Right cardiac atrium (tissue), 5 donors: ENCODE data around the gene UAP1. TPM values are rescaled to one million over a fixed set of nuclear protein-coding genes. Genes with fewer than 3 reads are reported as not detected.
"Not testable (repeated sequence)": the region's sequence is repeated elsewhere in the genome, so short reads cannot be mapped to it uniquely, and the experiment has no call there.

Experiments
- ATAC-seq, 2 donors: fragments of 200-7000 bp; cut with Tn5 transposase; one replicate each; pipeline versions ENCODE4 v1.8.0 to v1.9.1; 2020; ENCODE audit warnings: moderate library complexity in 2 of 2, mild to moderate bottlenecking in 1 of 2
- DNase-seq, 3 donors: peaks; one replicate each; pipeline ENCODE4 v3.0.0-alpha.2; 2020
- H3K27ac ChIP-seq: one replicate; pipeline ENCODE4 v1.5.1; 2013; ENCODE audit warnings: mild to moderate bottlenecking, low read length, control low read depth, moderate library complexity
- H3K27me3 ChIP-seq: one replicate; pipeline ENCODE4 v1.6.1; 2013; ENCODE audit not compliant: control insufficient read depth, insufficient read depth
- H3K4me1 ChIP-seq: one replicate; pipeline ENCODE4 v1.6.1; 2013; ENCODE audit warnings: low read length; ENCODE audit not compliant: control insufficient read depth, insufficient read depth
- H3K4me3 ChIP-seq: one replicate; pipeline ENCODE4 v1.5.1; 2013; ENCODE audit warnings: low read length, control low read depth
- H3K9me3 ChIP-seq: one replicate; pipeline ENCODE4 v1.6.1; 2013; ENCODE audit warnings: low read length; ENCODE audit not compliant: control insufficient read depth
- WGBS: extraction: QIAGEN DNeasy Blood & Tissue Kit; methylation state at CpG from one replicate; pipeline ENCODE4 v1.1.7; 2013; 5-methylcytosine and 5-hydroxymethylcytosine counted together
- intact Hi-C, 4 donors: fragments of 100-400 bp; cut with DNase I; formaldehyde crosslinking; loops; one replicate each; pipeline versions ENCODE4 v1.11.0 to v1.14.0; 2022 to 2023
- polyA plus RNA-seq: library from polyadenylated mRNA; stranded (reverse); fragments of 200-250 nt; gene quantifications from one replicate; pipeline ENCODE4 v1.2.3, GENCODE V29; 2013
- total RNA-seq, 4 donors: library from RNA; stranded (reverse); fragmentation: NEBNext Ultra II Directional; extraction: Animal tissue kit (Norgen Biotek cat#: 25700); gene quantifications; one replicate each; pipeline ENCODE4 v1.2.1, GENCODE V29; 2021
- donor health status: healthy with polysubstance abuse.
- donor health status: DM: no; HTN: yes; CAD: no.
- donor health status: DM: no; HTN: no; CAD: no.
- donor health status: DM: no; HTN: yes; CAD: no; lungs with severe emphysema.
- donor health status: DM: yes; HTN: yes; CAD: no.

UAP1 gene
- total and polyA plus RNA-seq, 5 donors = 23.9 to 51.4 (median 32.7) TPM

DNA sequence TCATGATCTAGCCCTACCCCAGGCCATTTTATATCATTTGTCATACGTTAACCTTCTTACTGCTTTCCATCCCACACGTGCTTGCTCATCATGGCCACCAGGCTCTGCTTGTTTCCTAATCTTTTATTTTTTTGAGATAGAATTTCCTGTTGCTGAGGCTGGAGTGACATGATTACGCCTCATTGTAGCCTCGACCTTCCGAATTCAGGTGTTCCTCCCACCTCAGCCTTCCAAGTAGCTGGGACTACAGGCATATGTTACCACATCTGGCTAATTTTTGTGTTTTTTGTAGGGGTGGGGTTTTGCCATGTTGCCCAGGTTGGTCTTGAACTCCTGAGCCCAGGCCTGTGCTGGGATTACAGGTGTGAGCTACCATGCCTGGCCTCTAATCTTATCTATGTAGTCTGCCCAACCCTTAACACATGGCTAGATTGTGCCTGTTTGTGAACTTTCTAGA lies 3.3 kb downstream of the UAP1 start:
- Histone ChIP-seq H3K4me3 (no peak overlapping the region), H3K9me3 (no peaks in the 10 kb centered on the region), H3K4me1 (peaks cover 2% of the 10 kb centered on the region), H3K27ac (no peak overlapping the region), H3K27me3 (no peaks in the 10 kb centered on the region)
- intact Hi-C loops = loop anchor here in 1 of 4 donors (10.0 kb wide), 1 partner anchor 60 kb away; no protein-coding TSS in a partner anchor
- WGBS = 71% methylated on average over 5 of the region's 5 CpGs
- ATAC-seq (no peak), DNase-seq (no peak)

- intact Hi-C loops = loop anchor here in 1 of 4 donors (10.0 kb wide), 1 partner anchor 61 kb away; no protein-coding TSS in a partner anchor
- no peak for DNase-seq
- H3K4me3 ChIP-seq = no peak overlapping the region
- no peaks in the 10 kb centered on the region for H3K27me3 ChIP-seq
- H3K4me1 ChIP-seq = peaks cover 2% of the 10 kb centered on the region
- no peak for ATAC-seq
- H3K27ac ChIP-seq = no peak overlapping the region
- H3K9me3 ChIP-seq = no peaks in the 10 kb centered on the region
These were observed 3.9 kb downstream of the UAP1 start for GRCh38 chr1:162565460-162565859.

GRCh38 chr1:162566870-162567269 lies 5.3 kb downstream of the UAP1 start:
- Histone ChIP-seq H3K27me3 (no peaks in the 10 kb centered on the region), H3K27ac (no peak overlapping the region), H3K4me1 (peaks cover 2% of the 10 kb centered on the region), H3K9me3 (no peaks in the 10 kb centered on the region), H3K4me3 (no peak overlapping the region)
- intact Hi-C loops = loop anchor here in 1 of 4 donors (10.0 kb wide), 1 partner anchor 62 kb away; no protein-coding TSS in a partner anchor
- 100% methylated on average over 1 of the region's 1 CpG for WGBS
- DNase-seq = no peak
- no peak for ATAC-seq

DNA sequence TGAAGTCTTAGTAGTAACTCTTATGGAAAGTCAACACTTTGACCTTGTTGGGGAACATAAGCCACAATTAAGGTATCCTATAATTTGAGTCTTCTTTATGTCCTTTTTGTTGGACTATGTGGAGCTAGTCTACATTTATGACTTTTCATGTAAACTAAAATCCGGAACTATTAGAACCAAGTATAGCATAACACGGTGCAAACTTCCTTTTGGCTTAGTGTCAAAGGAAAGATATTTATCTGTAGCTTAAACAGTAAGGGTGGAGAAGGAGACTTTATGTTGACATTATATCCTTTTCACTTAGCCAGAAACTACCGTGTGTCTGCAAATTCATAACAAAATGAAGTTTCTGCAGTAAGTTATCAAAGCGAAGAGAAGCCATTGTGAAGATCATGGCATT lies 7.3 kb downstream of the UAP1 start:
- WGBS = 66% methylated on average over 4 of the region's 4 CpGs
- H3K4me1 ChIP-seq = peaks cover 6% of the 10 kb centered on the region
- ATAC-seq = no peak
- intact Hi-C loops = loop anchor here in 1 of 4 donors (10.0 kb wide), 1 partner anchor 64 kb away; no protein-coding TSS in a partner anchor
- H3K4me3 ChIP-seq = no peak overlapping the region
- no peak for DNase-seq
- H3K27ac ChIP-seq = no peak overlapping the region
- H3K27me3 ChIP-seq = no peaks in the 10 kb centered on the region
- no peaks in the 10 kb centered on the region for H3K9me3 ChIP-seq

GRCh38 chr1:162570718-162571117 lies 9.2 kb downstream of the UAP1 start:
- ATAC-seq = no peak
- peaks cover 4% of the 10 kb centered on the region for H3K4me1 ChIP-seq
- no peak overlapping the region for H3K4me3 ChIP-seq
- 72% methylated on average over 1 of the region's 1 CpG for WGBS
- no peaks in the 10 kb centered on the region for H3K9me3 ChIP-seq
- DNase-seq = no peak
- H3K27me3 ChIP-seq = no peaks in the 10 kb centered on the region
- no peak overlapping the region for H3K27ac ChIP-seq
- intact Hi-C loops = no loop called here

DNA sequence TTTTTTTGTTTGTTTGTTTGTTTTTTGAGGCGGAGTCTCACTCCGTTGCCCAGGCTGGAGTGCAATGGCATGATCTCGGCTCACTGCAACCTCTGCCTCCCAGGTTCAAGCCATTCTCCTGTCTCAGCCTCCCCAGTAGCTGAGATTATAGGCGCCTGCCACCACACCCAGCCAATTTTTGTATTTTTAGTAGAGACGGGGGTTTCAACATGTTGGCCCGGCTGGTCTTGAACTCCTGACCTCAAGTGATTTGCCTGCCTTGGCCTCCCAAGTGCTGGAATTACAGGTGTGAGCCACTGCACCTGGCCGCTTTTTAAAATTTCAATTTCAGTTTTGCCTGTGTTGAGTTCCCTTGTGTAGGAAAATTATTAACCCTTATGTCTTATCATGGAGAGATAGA lies 9.6 kb downstream of the UAP1 start:
- intact Hi-C loops, H3K27me3 ChIP-seq, H3K4me3 ChIP-seq, ATAC-seq, H3K9me3 ChIP-seq, DNase-seq, H3K27ac ChIP-seq, H3K4me1 ChIP-seq: not testable (repeated sequence)
- 90% methylated on average over 7 of the region's 7 CpGs for WGBS

DNA sequence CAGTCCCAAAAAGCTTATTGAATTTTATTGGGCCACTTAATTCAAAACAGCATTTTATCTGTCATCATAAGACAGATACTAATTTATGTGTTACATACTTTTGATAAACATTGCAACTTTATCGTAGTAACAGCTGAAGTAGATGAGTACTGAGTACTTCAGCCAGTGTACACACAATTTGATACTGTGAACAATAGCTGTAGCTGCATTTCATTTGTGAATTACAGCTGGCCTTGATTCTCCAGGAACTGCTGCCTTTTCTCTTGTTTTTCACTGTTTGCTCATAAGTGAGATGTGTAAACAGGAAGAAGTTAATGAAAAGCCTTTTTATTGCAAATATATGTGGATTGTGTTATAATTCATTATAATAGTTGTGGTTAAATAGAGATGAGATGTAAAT lies 10.2 kb downstream of the UAP1 start:
- Histone ChIP-seq H3K27me3 (no peaks in the 10 kb centered on the region), H3K9me3 (no peaks in the 10 kb centered on the region), H3K27ac (no peak overlapping the region), H3K4me3 (no peak overlapping the region), H3K4me1 (peaks cover 4% of the 10 kb centered on the region)
- WGBS = 41% methylated on average over 1 of the region's 1 CpG
- DNase-seq (no peak), ATAC-seq (no peak)
- intact Hi-C loops = no loop called here

GRCh38 chr1:162573136-162573535 lies 11.6 kb downstream of the UAP1 start:
- no peak overlapping the region for H3K27ac ChIP-seq
- H3K4me1 ChIP-seq = peaks cover 4% of the 10 kb centered on the region
- ATAC-seq = no peak
- no peaks in the 10 kb centered on the region for H3K27me3 ChIP-seq
- H3K9me3 ChIP-seq = no peaks in the 10 kb centered on the region
- 91% methylated on average over 1 of the region's 1 CpG for WGBS
- DNase-seq = no peak
- intact Hi-C loops = no loop called here
- no peak overlapping the region for H3K4me3 ChIP-seq

- ATAC-seq (no peak), DNase-seq (no peak)
- Histone ChIP-seq H3K4me1 (peaks cover 3% of the 10 kb centered on the region), H3K27me3 (no peaks in the 10 kb centered on the region), H3K27ac (no peak overlapping the region), H3K4me3 (no peak overlapping the region), H3K9me3 (no peaks in the 10 kb centered on the region)
- intact Hi-C loops = no loop called here
- WGBS = 70% methylated on average over 4 of the region's 4 CpGs
These were observed 16.7 kb downstream of the UAP1 start for GRCh38 chr1:162578071-162578700.

- Histone ChIP-seq H3K4me3 (no peak overlapping the region), H3K27ac (no peak overlapping the region), H3K4me1 (no peaks in the 10 kb centered on the region), H3K27me3 (no peaks in the 10 kb centered on the region), H3K9me3 (no peaks in the 10 kb centered on the region)
- intact Hi-C loops = no loop called here
- ATAC-seq = no peak
- 89% methylated on average over 1 of the region's 1 CpG for WGBS
- DNase-seq = no peak
These were observed 17.4 kb downstream of the UAP1 start for GRCh38 chr1:162578936-162579335.

DNA sequence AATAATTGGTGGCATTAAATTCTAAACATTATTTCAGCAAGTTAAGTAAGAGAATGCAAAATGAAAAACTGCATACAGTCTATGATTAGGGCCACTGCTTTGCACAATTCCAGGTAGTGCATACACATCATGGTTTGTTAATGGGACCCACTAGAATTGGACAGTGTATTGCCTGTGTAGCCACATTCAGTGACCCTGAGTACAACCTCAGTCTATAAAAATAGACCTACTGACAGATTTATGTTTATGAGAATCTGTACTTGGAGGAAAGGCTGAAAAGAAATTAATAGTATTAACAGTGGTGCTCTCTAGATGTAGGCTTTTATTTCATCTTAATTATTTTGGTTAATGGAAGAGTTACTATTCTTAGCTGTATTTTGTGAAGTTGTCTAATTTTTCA lies 18.8 kb downstream of the UAP1 start:
- Histone ChIP-seq H3K27me3 (no peaks in the 10 kb centered on the region), H3K4me1 (no peaks in the 10 kb centered on the region), H3K27ac (no peak overlapping the region), H3K4me3 (no peak overlapping the region), H3K9me3 (no peaks in the 10 kb centered on the region)
- peak in 1 of 2 donors; percentile 29 for ATAC-seq
- intact Hi-C loops = no loop called here
- no peak for DNase-seq

GRCh38 chr1:162582901-162583300 lies 21.4 kb downstream of the UAP1 start:
- intact Hi-C loops, DNase-seq, ATAC-seq, H3K9me3 ChIP-seq, H3K27me3 ChIP-seq, H3K27ac ChIP-seq, H3K4me3 ChIP-seq, H3K4me1 ChIP-seq: not testable (repeated sequence)
- WGBS = 92% methylated on average over 6 of the region's 6 CpGs
